NOMO-1 treated with dmso at 0.1 percent for 144 hours (cell line): ENCODE results near the gene SMPDL3A.

Experiments
- DNase-seq: peaks from one replicate; lab custom pipeline; 2025; ENCODE audit not compliant: unreplicated experiment; lab: John Stamatoyannopoulos, UW

Gene SMPDL3A

GRCh38 chr6:122775975-122776374 is 13.1 kb upstream of the SMPDL3A start:
- DNase-seq: no peak

DNA sequence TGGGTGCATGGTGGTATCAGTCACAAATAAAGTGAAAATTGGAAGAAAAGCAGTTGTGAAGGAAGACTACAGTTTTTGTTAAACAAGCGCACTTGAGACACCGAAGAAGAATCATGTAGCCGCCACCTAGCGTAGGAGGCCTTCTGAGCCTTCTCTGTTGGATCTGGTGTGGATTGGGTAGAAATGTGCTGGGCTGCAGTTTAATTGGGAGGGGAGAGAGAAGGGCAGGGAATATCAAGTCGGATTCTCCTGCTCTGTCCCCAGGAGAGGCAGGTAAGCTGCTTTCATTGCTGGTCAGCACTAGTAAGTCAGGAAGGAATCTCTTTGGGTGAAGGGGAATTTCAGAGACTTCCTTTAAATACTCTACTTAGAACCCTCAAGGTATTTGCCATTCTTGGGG is 10.8 kb upstream of the SMPDL3A start:
- DNase-seq: no peak

- no peak for DNase-seq
Observed at GRCh38 chr6:122778985-122779661, 9.9 kb upstream of the SMPDL3A start.

GRCh38 chr6:122779667-122780066 is 9.4 kb upstream of the SMPDL3A start, which contains the start of gene FABP7:
Gene FABP7 (plus strand): TSS chr6:122779716. CDS start chr6:122779795, 79 bp downstream.
- DNase-seq: no peak

DNA sequence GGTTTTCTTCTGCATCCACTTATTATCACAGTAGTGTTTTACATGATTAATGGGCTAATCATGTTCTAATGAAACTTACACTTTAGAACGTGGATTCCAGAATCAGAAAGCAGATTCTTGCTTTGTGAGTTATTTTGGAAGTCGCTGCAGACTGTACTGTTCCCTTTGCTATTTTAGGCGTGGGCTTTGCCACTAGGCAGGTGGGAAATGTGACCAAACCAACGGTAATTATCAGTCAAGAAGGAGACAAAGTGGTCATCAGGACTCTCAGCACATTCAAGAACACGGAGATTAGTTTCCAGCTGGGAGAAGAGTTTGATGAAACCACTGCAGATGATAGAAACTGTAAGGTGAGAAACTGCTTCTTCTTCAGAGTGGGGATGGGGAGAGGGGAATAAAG is 8.9 kb upstream of the SMPDL3A start:
- no peak for DNase-seq

DNA sequence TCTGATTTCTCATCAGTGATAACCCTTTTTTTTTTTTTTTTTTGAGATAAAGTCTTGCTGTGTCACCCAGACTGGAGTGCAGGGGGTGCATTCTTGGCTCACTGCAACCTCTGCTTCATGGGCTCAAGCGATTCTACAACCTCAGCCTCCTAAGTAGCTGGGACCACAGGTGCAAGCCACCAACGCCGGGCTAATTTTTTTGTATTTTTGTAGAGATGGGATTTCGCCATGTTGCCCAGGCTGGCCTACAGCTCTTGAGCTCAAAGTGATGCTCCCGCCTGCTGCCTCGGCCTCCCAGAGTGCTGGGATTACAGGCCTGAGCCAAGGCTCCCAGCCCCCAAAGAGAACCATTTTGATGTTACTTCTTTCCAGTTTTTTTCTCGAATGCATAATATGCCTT is 7.3 kb upstream of the SMPDL3A start:
- DNase-seq: no peak

GRCh38 chr6:122783401-122783800 is 5.7 kb upstream of the SMPDL3A start:
- no peak for DNase-seq

- no peak for DNase-seq
Observed at GRCh38 chr6:122785891-122786290, 3.2 kb upstream of the SMPDL3A start.

- DNase-seq: no peak
Observed at GRCh38 chr6:122787721-122788120, 1.3 kb upstream of the SMPDL3A start.

DNA sequence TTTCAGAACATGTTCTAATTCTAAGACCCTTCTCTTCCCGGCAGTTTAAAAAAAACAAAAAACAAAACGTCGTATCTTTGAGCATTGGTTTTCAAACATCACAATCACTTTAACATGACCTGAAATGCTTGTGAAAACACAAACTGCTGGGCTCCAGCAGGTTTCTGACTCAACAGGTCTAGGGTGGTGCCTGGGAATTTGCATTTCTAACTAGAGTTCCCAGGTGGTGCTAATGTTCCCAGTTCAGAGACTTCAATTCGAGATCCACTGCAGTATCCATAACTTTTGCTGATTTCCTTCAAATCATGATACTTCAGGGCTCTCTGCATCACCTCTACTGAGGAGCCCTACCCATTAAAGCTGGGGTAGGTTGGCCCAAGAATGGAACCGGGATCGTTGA is 850 bp upstream of the SMPDL3A start:
- DNase-seq: no peak

GRCh38 chr6:122788663-122789181 is 336 bp upstream of the SMPDL3A start:
- no peak for DNase-seq

DNA sequence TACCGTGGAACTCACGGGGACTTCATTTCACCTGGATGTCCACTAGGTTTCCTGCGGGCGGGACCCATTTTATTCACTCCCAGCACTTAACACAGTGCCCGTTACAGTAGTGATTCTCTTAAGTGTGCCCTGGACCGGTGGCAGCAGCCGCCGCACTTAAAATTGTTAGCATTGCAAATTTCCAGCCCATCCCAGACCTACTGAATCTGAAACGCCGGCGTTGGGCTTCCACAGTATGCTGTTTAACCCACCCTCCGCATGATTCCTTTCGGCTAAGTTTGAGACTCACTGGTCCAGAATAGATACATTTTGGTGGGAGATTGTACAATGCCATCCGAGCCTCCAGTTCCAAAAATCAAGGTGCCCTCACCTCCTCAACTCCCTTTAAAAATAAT is 967 bp downstream of the SMPDL3A start:
- DNase-seq: no peak

- peak; percentile 64 for DNase-seq
Observed at GRCh38 chr6:122790423-122791309, 1.6 kb downstream of the SMPDL3A start.

DNA sequence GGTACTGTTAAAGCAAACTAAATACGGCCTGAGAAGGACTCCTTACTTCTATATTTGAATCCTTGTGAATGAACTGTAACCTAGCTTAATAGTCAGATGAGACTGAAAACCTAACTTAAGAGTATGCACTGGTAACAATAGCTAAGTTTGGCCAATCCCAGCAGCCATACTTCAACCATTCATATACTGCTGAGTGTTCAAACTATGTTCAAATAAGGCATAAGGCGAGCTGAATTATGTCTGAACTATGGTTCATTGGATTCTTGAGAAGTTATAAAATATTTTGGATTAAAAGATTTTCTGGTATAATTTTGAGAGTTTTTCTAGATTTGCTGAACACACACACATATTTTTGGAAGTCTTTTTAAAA is 2.2 kb downstream of the SMPDL3A start:
- DNase-seq: no peak

GRCh38 chr6:122792766-122793165 is 3.7 kb downstream of the SMPDL3A start:
- no peak for DNase-seq

DNA sequence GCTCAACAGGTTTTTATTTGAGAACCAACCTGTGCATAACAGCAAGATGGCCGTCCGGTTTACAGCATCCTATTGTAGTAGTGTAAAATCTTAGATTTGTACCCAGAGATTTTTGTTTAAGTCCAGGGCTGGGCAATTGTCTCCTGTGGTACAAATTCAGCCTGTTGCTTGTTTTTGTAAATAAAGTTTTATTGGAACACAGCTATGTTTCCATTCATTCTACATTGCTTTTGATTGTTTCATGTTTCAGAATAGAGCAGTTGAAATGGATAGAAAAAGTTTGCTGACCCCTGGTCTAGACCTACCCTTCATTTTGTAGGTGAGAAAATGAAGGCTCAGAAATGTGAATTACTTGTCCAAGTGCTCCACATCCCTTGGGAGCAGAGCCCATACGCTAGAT is 8.5 kb downstream of the SMPDL3A start:
- no peak for DNase-seq

DNA sequence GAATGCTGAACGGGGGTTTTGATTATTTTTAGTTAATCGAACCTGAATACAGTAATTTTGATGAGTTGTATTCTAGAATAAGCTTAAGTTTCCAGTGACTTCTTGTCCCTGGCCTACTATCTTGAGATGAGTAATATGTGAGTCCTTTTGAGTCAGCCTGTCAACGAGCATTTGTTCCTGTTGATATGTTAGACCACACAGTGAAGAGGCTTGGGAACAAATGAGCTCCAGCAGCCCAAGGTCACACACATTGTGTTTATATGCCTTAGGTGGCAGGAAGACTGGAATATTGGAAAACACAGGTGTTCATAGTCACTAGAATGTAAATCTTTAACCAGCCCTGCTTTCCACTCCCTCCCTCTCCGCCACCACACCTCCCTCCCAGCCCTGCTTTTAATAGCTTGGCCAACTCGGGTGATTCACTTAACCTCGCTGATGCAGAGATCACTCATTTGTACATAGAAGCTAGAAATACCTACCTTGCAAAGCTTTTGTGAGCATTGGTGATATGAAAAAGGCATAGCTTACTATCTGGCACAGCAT is 9.1 kb downstream of the SMPDL3A start:
- no peak for DNase-seq

DNA sequence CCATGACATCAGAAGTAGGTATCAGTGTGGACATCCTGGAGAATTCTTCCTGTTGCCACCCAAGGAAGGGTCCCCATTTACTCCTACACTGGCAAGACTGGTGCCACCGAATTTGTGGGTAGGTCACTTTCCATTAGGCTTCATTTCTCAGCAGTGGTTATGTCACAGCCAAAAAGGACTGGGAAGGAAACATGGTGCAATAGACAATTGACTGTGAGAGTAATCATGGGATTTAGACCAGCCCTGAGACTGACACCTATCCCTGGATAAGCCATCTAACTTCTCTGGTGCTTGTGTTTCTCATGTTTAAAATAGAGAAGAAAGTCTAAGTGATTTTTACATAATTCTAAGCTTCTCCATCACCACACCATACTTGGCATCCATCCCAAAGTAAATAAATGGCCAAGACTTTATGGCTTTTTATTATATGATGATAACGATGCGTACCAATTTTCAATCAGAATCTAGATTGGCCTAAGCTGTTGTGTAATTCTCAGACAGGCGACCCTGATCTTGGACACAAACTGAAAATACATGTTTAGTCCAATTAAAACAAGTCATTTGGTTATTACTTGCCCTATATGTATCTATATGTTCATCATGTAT is 10.2 kb downstream of the SMPDL3A start:
- DNase-seq: no peak

DNA sequence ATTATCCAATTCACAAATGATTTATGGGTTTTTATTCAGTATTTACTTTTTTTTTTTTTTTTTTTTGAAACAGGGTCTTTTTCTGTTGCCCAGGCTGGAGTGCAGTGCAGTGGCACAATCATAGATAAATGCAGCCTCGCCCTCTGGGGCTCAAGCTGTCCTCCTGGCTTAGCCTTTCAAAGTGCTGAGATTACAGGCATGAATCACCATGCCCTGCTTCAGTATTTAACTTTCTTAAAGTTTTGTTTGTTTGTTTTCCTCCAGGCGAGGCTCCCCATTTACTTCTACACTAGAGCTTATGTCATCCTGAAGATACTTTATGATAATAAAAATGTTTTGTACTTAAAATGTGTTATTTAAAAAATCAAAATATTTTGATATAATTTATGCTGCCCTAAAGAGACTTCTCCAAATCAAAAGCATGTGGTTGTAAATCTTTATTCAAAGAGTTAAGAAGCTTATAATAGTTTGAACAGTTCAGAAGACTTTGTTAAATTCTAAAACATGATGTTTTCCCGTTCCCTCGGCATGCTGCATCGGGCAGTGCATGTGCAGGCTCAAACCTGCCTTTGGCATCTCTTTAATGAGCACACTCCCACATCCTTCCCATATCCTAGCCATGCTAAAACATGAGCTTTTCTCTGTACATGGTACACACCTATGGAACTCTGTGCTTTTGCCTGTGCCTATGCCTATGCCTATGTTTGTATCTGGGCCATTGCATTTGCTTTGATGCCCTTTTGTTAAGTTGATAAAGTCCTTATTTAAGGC is 11.0 kb downstream of the SMPDL3A start:
- no peak for DNase-seq

- no peak for DNase-seq
Observed at GRCh38 chr6:122800906-122801305, 11.8 kb downstream of the SMPDL3A start.

DNA sequence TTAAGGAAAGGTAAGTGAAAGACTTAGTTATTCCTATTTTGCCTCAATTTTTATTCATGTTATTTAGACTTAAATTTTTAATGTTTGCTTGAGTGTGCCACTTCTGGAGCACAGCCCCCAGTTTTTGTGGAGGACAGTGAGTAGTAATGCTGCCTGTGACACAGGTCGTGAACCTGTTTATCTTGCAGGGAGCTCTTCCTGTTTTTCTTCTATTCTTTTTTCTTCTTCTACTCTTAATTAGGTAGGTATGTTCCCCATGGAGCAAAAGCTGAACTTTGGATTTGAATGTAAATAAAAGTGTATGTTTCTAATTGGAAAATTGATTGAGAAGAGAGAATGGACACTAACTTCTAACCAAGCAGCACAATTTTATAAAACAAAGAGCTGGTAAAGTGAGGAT is 12.3 kb downstream of the SMPDL3A start:
- DNase-seq: no peak
